Esophagus squamous epithelium (tissue), 4 donors: Measurements from ENCODE around the gene DGKB.

Experiments used
- CTCF ChIP-seq, 6 experiments: fragments of 450-650 bp in 4 of 6; fragments of 200-600 bp in 2 of 6; sonication (generic) in 2 of 6; IDR thresholded peaks; one replicate each; pipeline ENCODE4 v1.5.1; 2016 to 2019; ENCODE audit warnings: antibody characterized with exemption in 6 of 6, mild to moderate bottlenecking in 4 of 6, moderate library complexity in 4 of 6
- POLR2A ChIP-seq, 4 donors: fragments of 450-650 bp; IDR thresholded peaks; one replicate each; pipeline ENCODE4 v1.6.1; 2017; ENCODE audit warnings: antibody characterized with exemption in 4 of 4, mild to moderate bottlenecking in 4 of 4, moderate library complexity in 3 of 4

- TF ChIP-seq CTCF (IDR thresholded peaks at IDR 0.05) = no peak
- TF ChIP-seq POLR2A (IDR thresholded peaks at IDR 0.05) = no peak
Observed at GRCh38 chr7:14739168-14739840, 163.2 kb downstream of the DGKB start.
